HG03521 (cell line): ENCODE measurements around the gene TASL.
"Not testable (repeated sequence)": the region's sequence is repeated elsewhere in the genome, so short reads cannot be mapped to it uniquely, and the experiment has no call there.

ENCODE experiments used
- ATAC-seq: cut with Tn5 transposase; IDR thresholded peaks from one replicate; pipeline ENCODE4 v1.9.1; 2021; ENCODE audit warnings: mild to moderate bottlenecking, moderate library complexity; ENCODE audit not compliant: unreplicated experiment

TASL gene

GRCh38 chrX:30577362-30577991 is at the start of gene TASL:
TSS of gene TASL (minus strand) at chrX:30577766. CDS start at chrX:30560355, 17,411 bp downstream.
- ATAC-seq = peak; percentile 73

- ATAC-seq = no peak
Observed at GRCh38 chrX:30626402-30626801, 48.8 kb upstream of the TASL start.

GRCh38 chrX:30622361-30622760 is 44.8 kb upstream of the TASL start:
- no peak for ATAC-seq

GRCh38 chrX:30620980-30621618 is 43.5 kb upstream of the TASL start:
- ATAC-seq = no peak

GRCh38 chrX:30620125-30620524 is 42.6 kb upstream of the TASL start:
- ATAC-seq = no peak

- no peak for ATAC-seq
Observed at GRCh38 chrX:30618160-30618765, 40.7 kb upstream of the TASL start.

GRCh38 chrX:30615229-30615628 is 37.7 kb upstream of the TASL start:
- ATAC-seq = no peak

- ATAC-seq = no peak
Observed at GRCh38 chrX:30613721-30614120, 36.2 kb upstream of the TASL start.

GRCh38 chrX:30612250-30612655 is 34.7 kb upstream of the TASL start:
- no peak for ATAC-seq

GRCh38 chrX:30610026-30610425 is 32.5 kb upstream of the TASL start:
- ATAC-seq = no peak

- ATAC-seq = no peak
Observed at GRCh38 chrX:30607155-30607554, 29.6 kb upstream of the TASL start.

GRCh38 chrX:30600269-30601176 is 23.0 kb upstream of the TASL start:
- not testable (repeated sequence) for ATAC-seq

GRCh38 chrX:30597216-30598012 is 19.8 kb upstream of the TASL start:
- ATAC-seq = peak; percentile 47

- peak; percentile 40 for ATAC-seq
Observed at GRCh38 chrX:30593440-30594200, 16.1 kb upstream of the TASL start.

- ATAC-seq = no peak
Observed at GRCh38 chrX:30592831-30593230, 15.3 kb upstream of the TASL start.

GRCh38 chrX:30590368-30590767 is 12.8 kb upstream of the TASL start:
- no peak for ATAC-seq

GRCh38 chrX:30589146-30589888 is 11.8 kb upstream of the TASL start:
- no peak for ATAC-seq

- no peak for ATAC-seq
Observed at GRCh38 chrX:30586516-30586915, 8.9 kb upstream of the TASL start.

- no peak for ATAC-seq
Observed at GRCh38 chrX:30582664-30583063, 5.1 kb upstream of the TASL start.
